Lower lobe of right lung (tissue), 2 donors: Measurements from ENCODE around the gene NFU1. TPM values are rescaled to one million over a fixed set of nuclear protein-coding genes. Genes with fewer than 3 reads are reported as not detected.

Source experiments
- ATAC-seq, 2 donors: fragments of 200-7000 bp; cut with Tn5 transposase; one replicate each; pipeline ENCODE4 v1.9.1; 2020 to 2022; ENCODE audit warnings: mild to moderate bottlenecking in 2 of 2, moderate library complexity in 2 of 2
- DNase-seq: peaks from one replicate; pipeline ENCODE4 v3.0.0-alpha.2; 2020
- H3K27ac ChIP-seq: fragments of 200-600 bp; one replicate; pipeline ENCODE4 v1.8.0; 2022
- H3K27me3 ChIP-seq: fragments of 200-600 bp; one replicate; pipeline ENCODE4 v1.8.0; 2022; ENCODE audit warnings: low read depth
- H3K36me3 ChIP-seq: fragments of 200-600 bp; one replicate; pipeline ENCODE4 v1.8.0; 2022; ENCODE audit warnings: mild to moderate bottlenecking
- H3K4me1 ChIP-seq: fragments of 200-600 bp; one replicate; pipeline ENCODE4 v1.8.0; 2022
- H3K4me3 ChIP-seq: fragments of 200-600 bp; one replicate; pipeline ENCODE4 v1.8.0; 2022; ENCODE audit warnings: mild to moderate bottlenecking
- H3K9me3 ChIP-seq: fragments of 200-600 bp; one replicate; pipeline ENCODE4 v1.8.0; 2022
- CTCF ChIP-seq: fragments of 200-600 bp; IDR thresholded peaks from one replicate; pipeline ENCODE4 v1.8.0; 2022; ENCODE audit warnings: antibody characterized with exemption, mild to moderate bottlenecking
- intact Hi-C: fragments of 100-400 bp; cut with DNase I; formaldehyde crosslinking; loops from one replicate; pipeline ENCODE4 v1.11.0; 2022
- total RNA-seq: library from RNA; stranded (reverse); fragmentation: NEBNext Ultra II Directional; extraction: Animal tissue kit (Norgen Biotek cat#: 25700); gene quantifications from one replicate; pipeline ENCODE4 v1.2.1, GENCODE V29; 2021
- donor health status: DM: no; HTN: yes; CAD: no; lungs with severe emphysema.

The NFU1 gene
- total RNA-seq, 1 donor from 2014 or later, result 44.2 TPM

GRCh38 chr2:69459936-69460335, 22.7 kb upstream of the NFU1 start:
- intact Hi-C loops, result no loop called here
- peaks cover 6% of the 10 kb centered on the region for H3K4me1 ChIP-seq
- TF ChIP-seq CTCF, result no peak

GRCh38 chr2:69456950-69457445, 19.8 kb upstream of the NFU1 start:
- DNase-seq (no peak), ATAC-seq (no peak)
- H3K4me3 ChIP-seq, result no peak overlapping the region
- no peaks in the 10 kb centered on the region for H3K9me3 ChIP-seq
- no peaks in the 10 kb centered on the region for H3K27me3 ChIP-seq
- no peak overlapping the region for H3K27ac ChIP-seq
- H3K36me3 ChIP-seq, result no peaks in the 10 kb centered on the region
- H3K4me1 ChIP-seq, result peaks cover 6% of the 10 kb centered on the region
- intact Hi-C loops, result no loop called here
- TF ChIP-seq CTCF, result no peak

More at GRCh38 chr2:69459936-69460335, 22.7 kb upstream of the NFU1 start:
- Histone ChIP-seq H3K27me3 (no peaks in the 10 kb centered on the region), H3K9me3 (no peaks in the 10 kb centered on the region), H3K4me3 (no peak overlapping the region), H3K36me3 (no peaks in the 10 kb centered on the region), H3K27ac (no peak overlapping the region)
- no peak for DNase-seq
- ATAC-seq, result no peak

- ATAC-seq (no peak), DNase-seq (no peak)
- Histone ChIP-seq H3K36me3 (no peaks in the 10 kb centered on the region), H3K4me3 (no peak overlapping the region), H3K9me3 (no peaks in the 10 kb centered on the region), H3K27me3 (no peaks in the 10 kb centered on the region), H3K27ac (no peak overlapping the region), H3K4me1 (peaks cover 6% of the 10 kb centered on the region)
- intact Hi-C loops, result no loop called here
- TF ChIP-seq CTCF, result no peak
Observed at GRCh38 chr2:69456154-69456553, 18.9 kb upstream of the NFU1 start.

GRCh38 chr2:69454976-69455375, 17.7 kb upstream of the NFU1 start:
- Histone ChIP-seq H3K4me3 (no peak overlapping the region), H3K27ac (no peak overlapping the region), H3K4me1 (peaks cover 6% of the 10 kb centered on the region), H3K36me3 (no peaks in the 10 kb centered on the region), H3K27me3 (no peaks in the 10 kb centered on the region), H3K9me3 (no peaks in the 10 kb centered on the region)
- no peak for TF ChIP-seq CTCF
- DNase-seq, result no peak
- ATAC-seq, result no peak
- intact Hi-C loops, result no loop called here

GRCh38 chr2:69453475-69454129, 16.4 kb upstream of the NFU1 start:
- ATAC-seq, result no peak
- Histone ChIP-seq H3K36me3 (no peaks in the 10 kb centered on the region), H3K9me3 (no peaks in the 10 kb centered on the region), H3K4me3 (no peak overlapping the region), H3K4me1 (peaks cover 6% of the 10 kb centered on the region), H3K27ac (no peak overlapping the region), H3K27me3 (no peaks in the 10 kb centered on the region)
- no peak for TF ChIP-seq CTCF
- no peak for DNase-seq
- intact Hi-C loops, result no loop called here
